H1 (cell line): ENCODE data around the gene EPB41L3. TPM values are rescaled to one million over a fixed set of nuclear protein-coding genes. Genes with fewer than 3 reads are reported as not detected.

Source experiments
- CTCF ChIA-PET: fragments of 300-600 bp; sonication (Branson Sonifier 250); formaldehyde crosslinking; loops from one replicate; lab custom pipeline; 2021; ENCODE audit not compliant: partially characterized antibody; lab: Charles Lee
- POLR2A ChIA-PET: fragments of 300-600 bp; sonication (Branson Sonifier 250); formaldehyde crosslinking; loops from one replicate; lab custom pipeline; 2021; ENCODE audit warnings: inconsistent platforms; ENCODE audit not compliant: partially characterized antibody; lab: Charles Lee
- DNase-seq, 2 experiments: peaks; one replicate each; pipeline versions ENCODE4 v3.0.0 to v3.0.0-alpha.2; 2010 to 2022; ENCODE audit warnings: low spot score in 2 of 2, low read depth in 1 of 2, mixed read lengths in 1 of 2
- FAIRE-seq: peaks from 2 replicates; lab custom pipeline; 2011; peaks lifted over from hg19 to GRCh38; lab: Jason Lieb, UNC
- H2AFZ ChIP-seq: 2 replicates; pipeline ENCODE4 v1.8.1; 2012; ENCODE audit warnings: low read length, inconsistent platforms
- H2AK5ac ChIP-seq: 2 replicates; pipeline ENCODE4 v1.6.1; 2013; ENCODE audit warnings: low read depth, low read length
- H2BK120ac ChIP-seq: replicated peaks from 2 replicates; pipeline ENCODE3; 2013; ENCODE audit warnings: low read depth, low read length, inconsistent platforms
- H2BK12ac ChIP-seq: 2 replicates; pipeline ENCODE4 v1.6.1; 2013; ENCODE audit warnings: low read depth, low read length
- H2BK15ac ChIP-seq: 2 replicates; pipeline ENCODE4 v1.6.1; 2013; ENCODE audit warnings: low read length
- H2BK20ac ChIP-seq: 2 replicates; pipeline ENCODE4 v1.6.1; 2013; ENCODE audit warnings: low read length
- H2BK5ac ChIP-seq: 2 replicates; pipeline ENCODE4 v1.6.1; 2013; ENCODE audit warnings: low read depth, low read length
- H3K14ac ChIP-seq: 2 replicates; pipeline ENCODE4 v1.6.1; 2013; ENCODE audit warnings: inconsistent platforms; ENCODE audit not compliant: insufficient read length
- H3K18ac ChIP-seq: 2 replicates; pipeline ENCODE4 v1.6.1; 2013; ENCODE audit warnings: low read length; ENCODE audit errors: extremely low read depth
- H3K23ac ChIP-seq: 2 replicates; pipeline ENCODE4 v1.6.1; 2013; ENCODE audit warnings: inconsistent platforms; ENCODE audit not compliant: insufficient read length
- H3K23me2 ChIP-seq: 2 replicates; pipeline ENCODE4 v1.6.1; 2013; ENCODE audit warnings: low read depth, low read length
- H3K27ac ChIP-seq: 2 replicates; pipeline ENCODE4 v1.6.1; 2011; ENCODE audit warnings: low read depth, low read length, inconsistent platforms
- H3K27me3 ChIP-seq, 4 experiments: replicated peaks in 1 of 4; 1 replicate in 1 of 4; 2 replicates in 3 of 4; pipeline versions ENCODE4 v1.6.1 to v1.8.1; 2011 to 2013; ENCODE audit warnings: low read length in 3 of 4, mild to moderate bottlenecking in 3 of 4, inconsistent platforms in 2 of 4, mixed read lengths in 2 of 4, moderate library complexity in 1 of 4; ENCODE audit not compliant: control insufficient read depth in 3 of 4, insufficient read depth in 3 of 4; ENCODE audit errors: extremely low read depth in 1 of 4
- H3K36me3 ChIP-seq, 4 experiments: 2 replicates each; pipeline versions ENCODE4 v1.6.1 to v1.8.1; 2011 to 2013; ENCODE audit warnings: mild to moderate bottlenecking in 4 of 4, low read length in 3 of 4, moderate library complexity in 2 of 4, control low read depth in 1 of 4, inconsistent platforms in 1 of 4; ENCODE audit not compliant: insufficient read depth in 4 of 4, control insufficient read depth in 2 of 4
- H3K4ac ChIP-seq: replicated peaks from 2 replicates; pipeline ENCODE3; 2013; ENCODE audit warnings: low read length, low read depth, mixed read lengths, inconsistent platforms; ENCODE audit not compliant: insufficient read length
- H3K4me1 ChIP-seq, 4 experiments: replicated peaks in 1 of 4; 1 replicate in 1 of 4; 2 replicates in 3 of 4; pipeline versions ENCODE4 v1.6.1 to v1.8.1; 2011 to 2013; ENCODE audit warnings: low read length in 3 of 4, inconsistent platforms in 2 of 4, mixed read lengths in 1 of 4; ENCODE audit not compliant: insufficient read depth in 4 of 4, control insufficient read depth in 3 of 4
- H3K4me2 ChIP-seq, 2 experiments: 2 replicates each; pipeline versions ENCODE4 v1.6.1 to v1.8.1; 2011 to 2013; ENCODE audit warnings: low read depth in 2 of 2, low read length in 2 of 2, control low read depth in 1 of 2, inconsistent platforms in 1 of 2, mild to moderate bottlenecking in 1 of 2; ENCODE audit not compliant: insufficient read depth in 1 of 2
- H3K4me3 ChIP-seq, 4 experiments: fragments of 200-600, 300-600 bp in 1 of 4; sonication (generic), shearing (Covaris generic), sonication (Bioruptor Twin) in 1 of 4; 2 replicates each; pipeline versions ENCODE4 v1.5.1 to v1.8.1; 2011 to 2016; ENCODE audit warnings: low read length in 4 of 4, low read depth in 3 of 4, control low read depth in 2 of 4, inconsistent platforms in 2 of 4, mild to moderate bottlenecking in 2 of 4, mixed read lengths in 1 of 4, moderate library complexity in 1 of 4; ENCODE audit not compliant: insufficient read depth in 2 of 4; ENCODE audit errors: extremely low read depth in 1 of 4
- H3K56ac ChIP-seq: replicated peaks from 2 replicates; pipeline ENCODE3; 2013; ENCODE audit warnings: low read depth, mild to moderate bottlenecking, mixed read lengths, low read length, inconsistent platforms; ENCODE audit not compliant: insufficient read length
- H3K79me1 ChIP-seq: 2 replicates; pipeline ENCODE4 v1.6.1; 2013; ENCODE audit warnings: low read depth, low read length, control low read depth
- H3K79me2 ChIP-seq, 2 experiments: 2 replicates each; pipeline versions ENCODE4 v1.6.1 to v1.8.1; 2012 to 2013; ENCODE audit warnings: low read length in 2 of 2, mild to moderate bottlenecking in 2 of 2, inconsistent platforms in 1 of 2; ENCODE audit not compliant: insufficient read depth in 2 of 2, control insufficient read depth in 1 of 2
- H3K9ac ChIP-seq, 4 experiments: replicated peaks in 1 of 4; 1 replicate in 1 of 4; 2 replicates in 3 of 4; pipeline versions ENCODE4 v1.6.1 to v1.8.1; 2011 to 2013; ENCODE audit warnings: low read depth in 3 of 4, low read length in 3 of 4, control low read depth in 2 of 4, mild to moderate bottlenecking in 2 of 4, moderate library complexity in 2 of 4, inconsistent platforms in 1 of 4; ENCODE audit errors: extremely low read depth in 1 of 4
- H3K9me3 ChIP-seq, 2 experiments: 2 replicates each; pipeline versions ENCODE4 v1.6.1 to v1.8.1; 2012 to 2013; ENCODE audit warnings: mild to moderate bottlenecking in 2 of 2, moderate library complexity in 2 of 2, control low read depth in 1 of 2, inconsistent platforms in 1 of 2, low read depth in 1 of 2, low read length in 1 of 2, mixed read lengths in 1 of 2; ENCODE audit not compliant: insufficient read depth in 2 of 2
- H4K20me1 ChIP-seq, 2 experiments: replicated peaks in 1 of 2; 2 replicates each; pipeline versions ENCODE3 to v1.8.1; 2011 to 2013; ENCODE audit warnings: inconsistent platforms in 2 of 2, low read length in 2 of 2, mild to moderate bottlenecking in 1 of 2; ENCODE audit not compliant: insufficient read depth in 2 of 2, control insufficient read depth in 1 of 2
- H4K5ac ChIP-seq: 2 replicates; pipeline ENCODE4 v1.6.1; 2013; ENCODE audit warnings: low read length, low read depth, mixed read lengths, inconsistent platforms; ENCODE audit not compliant: insufficient read length
- H4K8ac ChIP-seq: 2 replicates; pipeline ENCODE4 v1.8.0; 2013; ENCODE audit warnings: mild to moderate bottlenecking, moderate library complexity, low read length, inconsistent platforms; ENCODE audit not compliant: insufficient read depth; ENCODE audit errors: extremely low read depth
- H4K91ac ChIP-seq: replicated peaks from 2 replicates; pipeline ENCODE3; 2013; ENCODE audit warnings: low read length, mixed read lengths, inconsistent platforms; ENCODE audit not compliant: insufficient read length
- ASH2L ChIP-seq: fragments of 200-600, 300-600 bp; sonication (generic); IDR thresholded peaks from one replicate; pipeline ENCODE4 v1.7.1; 2017; ENCODE audit warnings: low read length
- CBX5 ChIP-seq: fragments of 300-800, 300-1000 bp; sonication (generic); IDR thresholded peaks from 2 replicates; pipeline ENCODE4 v1.7.1; 2016; ENCODE audit warnings: antibody characterized with exemption, low read length, low read depth
- CREB1 ChIP-seq: IDR thresholded peaks from 2 replicates; pipeline ENCODE4 v1.6.1; 2012; ENCODE audit warnings: inconsistent platforms
- EP300 ChIP-seq, 2 experiments: IDR thresholded peaks; 1 replicate in 1 of 2; 2 replicates in 1 of 2; pipeline ENCODE4 v1.6.1; 2011 to 2012; ENCODE audit warnings: low read depth in 2 of 2, low read length in 2 of 2, mild to moderate bottlenecking in 2 of 2, borderline replicate concordance in 1 of 2, inconsistent platforms in 1 of 2, moderate library complexity in 1 of 2
- NRF1 ChIP-seq: IDR thresholded peaks from 2 replicates; pipeline ENCODE4 v1.6.1; 2011; ENCODE audit warnings: mild to moderate bottlenecking, low read depth, low read length, improper control_type of control experiment
- RNF2 ChIP-seq: fragments of 200-900, 300-1000 bp; sonication (generic); IDR thresholded peaks from 2 replicates; pipeline ENCODE4 v1.7.1; 2016; ENCODE audit warnings: borderline replicate concordance, low read depth, mild to moderate bottlenecking, antibody characterized with exemption, low read length; ENCODE audit not compliant: poor library complexity, severe bottlenecking; ENCODE audit errors: missing control alignments
- SP1 ChIP-seq: IDR thresholded peaks from 2 replicates; pipeline ENCODE4 v1.6.1; 2011; ENCODE audit warnings: low read depth, low read length
- SRF ChIP-seq: IDR thresholded peaks from 2 replicates; pipeline ENCODE4 v1.6.1; 2011; ENCODE audit warnings: mild to moderate bottlenecking, low read depth, low read length, moderate library complexity
- WGBS, 2 experiments: shearing (Covaris generic) in 1 of 2; methylation state at CpG; one replicate each; pipeline versions ENCODE4 v1.1.6 to v1.1.7; 2013 to 2015; ENCODE audit warnings: low lambda C conversion rate in 2 of 2, mixed read lengths in 2 of 2, inconsistent platforms in 1 of 2, low coverage in 1 of 2, missing lambda C conversion rate in 1 of 2; ENCODE audit not compliant: insufficient replicate concordance in 2 of 2, insufficient coverage in 1 of 2, insufficient read length in 1 of 2; ENCODE audit errors: extremely low coverage in 1 of 2, missing lambda C conversion rate in 1 of 2; 5-methylcytosine and 5-hydroxymethylcytosine counted together
- polyA plus RNA-seq, 7 experiments: library from polyadenylated mRNA; depleted of rRNA in 3 of 7; stranded (reverse) in 5 of 7; unstranded in 2 of 7; fragments of >200 nt in 5 of 7; fragments of 200-250 nt in 2 of 7; gene quantifications; 1 replicate in 5 of 7; 2 replicates in 1 of 7; 4 replicates in 1 of 7; pipeline versions ENCODE4 v1.2.1 to v1.2.3, GENCODE V29; 2011 to 2013; ENCODE audit warnings: missing spikeins in 2 of 7, mixed read lengths in 2 of 7
- total RNA-seq: library from RNA; stranded (reverse); fragmentation: NEBNext Ultra II Directional; extraction: Animal tissue kit (Norgen Biotek cat#: 25700); gene quantifications from 2 replicates; pipeline ENCODE4 v1.2.1, GENCODE V29; 2021

The EPB41L3 gene
- total and polyA plus RNA-seq, 2 of the 8 experiments (the other 6 are each of a cell fraction or from before 2014, with no cell fraction given), result 7.9 to 16.1 TPM

DNA sequence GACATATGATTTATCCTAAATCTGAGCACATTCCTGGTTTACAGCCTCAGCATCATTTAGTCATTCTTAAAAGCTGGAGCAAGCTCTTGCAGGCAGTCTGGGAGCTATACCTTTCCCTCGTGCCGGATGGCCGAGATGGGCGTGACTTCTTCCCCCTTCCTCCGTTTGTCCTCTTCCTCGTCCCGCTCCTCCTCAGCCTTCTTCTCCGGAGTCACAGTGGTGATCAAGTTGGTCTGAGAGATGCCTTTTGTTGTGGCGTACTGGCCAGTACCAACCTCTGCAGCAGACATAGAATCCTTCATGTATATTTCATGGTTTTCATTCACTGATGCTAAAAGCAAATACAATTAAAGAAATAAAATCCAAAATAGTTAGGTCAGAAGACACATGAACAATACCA lies 124.2 kb downstream of the EPB41L3 start:
- FAIRE-seq, result no peak
- H2BK12ac ChIP-seq, result no peak overlapping the region
- DNase-seq, result no peak

More for the DNA sequence above, 124.2 kb downstream of the EPB41L3 start:
- ChIA-PET CTCF (interaction anchor here (0.9 kb wide), 1 partner anchor 127 kb away, joined by 3 read pairs; no protein-coding TSS in a partner anchor), POLR2A (no interaction called here)
- no peak overlapping the region for H4K91ac ChIP-seq
- no peak overlapping the region for H2AK5ac ChIP-seq
- H3K4me2 ChIP-seq, result no peak overlapping the region
- H3K79me2 ChIP-seq, result no peaks in the 10 kb centered on the region
- no peak overlapping the region for H3K18ac ChIP-seq
- no peak overlapping the region for H3K56ac ChIP-seq
- WGBS, 2 experiments, result 94% methylated on average over 9 of the region's 9 CpGs; no CpG with 5 or more reads in 1 of the 2 experiments
- no peaks in the 10 kb centered on the region for H3K9me3 ChIP-seq
- no peak overlapping the region for H2BK5ac ChIP-seq
- no peaks in the 10 kb centered on the region for H4K20me1 ChIP-seq
- H3K4me3 ChIP-seq, result no peak overlapping the region
- H2AFZ ChIP-seq, result no peak overlapping the region
- H2BK120ac ChIP-seq, result no peak overlapping the region
- no peak overlapping the region for H2BK15ac ChIP-seq
- H3K27me3 ChIP-seq, result no peaks in the 10 kb centered on the region
- no peaks in the 10 kb centered on the region for H3K23me2 ChIP-seq
- no peak overlapping the region for H3K4ac ChIP-seq
- H3K36me3 ChIP-seq, result no peaks in the 10 kb centered on the region
- H3K23ac ChIP-seq, result no peak overlapping the region
- H4K8ac ChIP-seq, result no peak overlapping the region
- H3K14ac ChIP-seq, result no peak overlapping the region
- H4K5ac ChIP-seq, result no peak overlapping the region
- H3K9ac ChIP-seq, result no peak overlapping the region
- H3K4me1 ChIP-seq, result peaks cover 4 to 10% (median 7%) of the 10 kb centered on the region in 4 experiments
- no peaks in the 10 kb centered on the region for H3K79me1 ChIP-seq
- no peak overlapping the region for H3K27ac ChIP-seq
- no peak for TF ChIP-seq CREB1
- TF ChIP-seq SP1, result no peak
- no peak for TF ChIP-seq CBX5
- TF ChIP-seq RNF2, result no peak
- no peak for TF ChIP-seq NRF1
- no peak for TF ChIP-seq ASH2L
- no peak for TF ChIP-seq SRF
- no peak for TF ChIP-seq EP300 (IDR thresholded peaks at IDR 0.05; ENCODE audit: borderline replicate concordance in 1 of 2, low read depth in 2 of 2, low read length in 2 of 2)
- no peak overlapping the region for H2BK20ac ChIP-seq
